Heart left ventricle (tissue), 16 donors: ENCODE measurements around the gene HSPBP1. TPM values are rescaled to one million over a fixed set of nuclear protein-coding genes. Genes with fewer than 3 reads are reported as not detected.

ENCODE experiments used
- ATAC-seq, 4 donors: fragments of 200-7000 bp; cut with Tn5 transposase; one replicate each; pipeline ENCODE4 v1.9.1; 2020 to 2022; ENCODE audit warnings: moderate library complexity in 4 of 4, mild to moderate bottlenecking in 3 of 4, moderate number of reproducible peaks in 1 of 4
- DNase-seq, 5 donors: peaks; one replicate each; pipeline ENCODE4 v3.0.0-alpha.2; 2020
- H3K27ac ChIP-seq, 12 donors: fragments of 200-600 bp; sonication (generic) in 4 of 12; one replicate each; pipeline versions ENCODE4 v1.5.0 to v1.8.0; 2016 to 2022; ENCODE audit warnings: mild to moderate bottlenecking in 2 of 12
- H3K27me3 ChIP-seq, 9 donors: fragments of 200-600 bp; sonication (generic) in 2 of 9; one replicate each; pipeline versions ENCODE4 v1.5.1 to v1.8.0; 2016 to 2022; ENCODE audit warnings: mild to moderate bottlenecking in 3 of 9
- H3K36me3 ChIP-seq, 9 donors: fragments of 200-600 bp; sonication (generic) in 2 of 9; one replicate each; pipeline versions ENCODE4 v1.5.0 to v1.8.0; 2018 to 2022; ENCODE audit warnings: mild to moderate bottlenecking in 2 of 9
- H3K4me1 ChIP-seq, 12 donors: fragments of 200-600 bp; sonication (generic) in 4 of 12; one replicate each; pipeline versions ENCODE4 v1.5.0 to v1.8.0; 2016 to 2022; ENCODE audit warnings: mild to moderate bottlenecking in 3 of 12
- H3K4me3 ChIP-seq, 12 donors: fragments of 200-600 bp; sonication (generic) in 4 of 12; one replicate each; pipeline versions ENCODE4 v1.5.0 to v1.8.0; 2017 to 2022; ENCODE audit warnings: mild to moderate bottlenecking in 9 of 12, moderate library complexity in 4 of 12
- H3K9me3 ChIP-seq, 12 donors: fragments of 200-600 bp; sonication (generic) in 4 of 12; one replicate each; pipeline versions ENCODE4 v1.5.0 to v1.8.0; 2016 to 2022; ENCODE audit warnings: mild to moderate bottlenecking in 1 of 12
- POLR2A ChIP-seq, 2 donors: fragments of 450-650 bp; IDR thresholded peaks; one replicate each; pipeline ENCODE4 v1.6.1; 2017; ENCODE audit warnings: antibody characterized with exemption in 2 of 2, mild to moderate bottlenecking in 2 of 2, moderate library complexity in 2 of 2
- WGBS, 4 donors: extraction: QIAGEN DNeasy Blood & Tissue Kit in 2 of 4; methylation state at CpG; one replicate each; pipeline versions ENCODE4 v1.1.5 to v1.1.7; 2013 to 2018; 5-methylcytosine and 5-hydroxymethylcytosine counted together
- intact Hi-C, 10 donors: fragments of 100-400 bp; cut with DNase I; formaldehyde crosslinking; loops; one replicate each; pipeline versions ENCODE4 v1.11.1 to v1.14.2; 2022
- polyA plus RNA-seq, 2 donors: library from polyadenylated mRNA; stranded (reverse); fragments of 200-250 nt; gene quantifications; one replicate each; pipeline ENCODE4 v1.2.3, GENCODE V29; 2013
- total RNA-seq, 9 donors: library from RNA; depleted of rRNA in 2 of 9; stranded (reverse); fragments of >200 nt in 2 of 9; fragmentation: NEBNext Ultra II Directional in 3 of 9; extraction: Animal tissue kit (Norgen Biotek cat#: 25700) in 3 of 9; gene quantifications; one replicate each; pipeline versions ENCODE4 v1.1.0 to v1.2.4, GENCODE V29; 2016 to 2023
- TF ChIP-seq, protein P1 (sequence below), 12 donors: fragments of 200-600 bp; sonication (generic) in 4 of 12; IDR thresholded peaks; one replicate each; pipeline versions ENCODE4 v1.5.0 to v1.8.0; 2018 to 2022; ENCODE audit warnings: antibody characterized with exemption in 12 of 12, mild to moderate bottlenecking in 5 of 12
- donor health status: ischemic (EF 13 %, LVEDD 7.1; RV severe dilation, severe dysfunction).
- donor health status: healthy with polysubstance abuse.
- donor health status: DM: no; HTN: yes; CAD: no.
- donor health status: DM: no; HTN: no; CAD: no.
- donor health status: ischemic (EF 25% LVEDD 6.9; RV normal size, moderate dysfunction).
- donor health status: ischemic (EF 25% LVEDD 5.7; RV mildly dilated, moderate dysfunction).
- donor health status: healthy.
- donor health status: DM: yes; HTN: yes; CAD: no.
- donor health status: ischemic (EF 35%, LVEDD 5.7; RV mildly dilated, moderate dysfunction).
- donor health status: nonischemic (EF 11% LVEDD 7.7; RV severe dilation, severe dysfunction).
- donor health status: DM: yes; HTN: yes; CAD: no.
- donor health status: PGD.
- donor health status: ischemic (EF 29% LVEDD 5.4; RV normal size, mild dysfunction).
- donor health status: nonischemic (EF 23%, LVEDD 6.1; RV moderate dilation, normal function).

HSPBP1 gene
- total and polyA plus RNA-seq, 11 donors: 25.7 to 76.0 (median 32.9) TPM

GRCh38 chr19:55258476-55258827 lies 21.5 kb downstream of the HSPBP1 start:
- intact Hi-C loops: loop anchor here in 4 of 10 donors (1.0 to 5.0 kb wide), 4 partner anchors 22 to 46 kb away; partner anchors contain the start of gene HSPBP1 (in 1 of the 4)
- DNase-seq (no peak), ATAC-seq (peak in 3 of 4 donors; percentile 2 to 29 (median 8))
- Histone ChIP-seq H3K36me3 (peaks cover 0 to 8% (median 0%) of the 10 kb centered on the region in 9 donors), H3K27me3 (no peaks in the 10 kb centered on the region), H3K9me3 (no peaks in the 10 kb centered on the region), H3K27ac (peak overlapping the region; percentile 80 to 98 (median 94)), H3K4me1 (peaks cover 4 to 56% (median 47%) of the 10 kb centered on the region in 12 donors), H3K4me3 (peak overlapping the region; percentile 76 to 99 (median 94))
- 0 to 1% (median 1%) methylated on average over 2 to 53 of the region's 53 CpGs; no CpG with 5 or more reads in 1 of the 4 donors for WGBS, 4 donors
- TF ChIP-seq POLR2A (IDR thresholded peaks at IDR 0.05): no peak
- TF ChIP-seq, protein P1, sequence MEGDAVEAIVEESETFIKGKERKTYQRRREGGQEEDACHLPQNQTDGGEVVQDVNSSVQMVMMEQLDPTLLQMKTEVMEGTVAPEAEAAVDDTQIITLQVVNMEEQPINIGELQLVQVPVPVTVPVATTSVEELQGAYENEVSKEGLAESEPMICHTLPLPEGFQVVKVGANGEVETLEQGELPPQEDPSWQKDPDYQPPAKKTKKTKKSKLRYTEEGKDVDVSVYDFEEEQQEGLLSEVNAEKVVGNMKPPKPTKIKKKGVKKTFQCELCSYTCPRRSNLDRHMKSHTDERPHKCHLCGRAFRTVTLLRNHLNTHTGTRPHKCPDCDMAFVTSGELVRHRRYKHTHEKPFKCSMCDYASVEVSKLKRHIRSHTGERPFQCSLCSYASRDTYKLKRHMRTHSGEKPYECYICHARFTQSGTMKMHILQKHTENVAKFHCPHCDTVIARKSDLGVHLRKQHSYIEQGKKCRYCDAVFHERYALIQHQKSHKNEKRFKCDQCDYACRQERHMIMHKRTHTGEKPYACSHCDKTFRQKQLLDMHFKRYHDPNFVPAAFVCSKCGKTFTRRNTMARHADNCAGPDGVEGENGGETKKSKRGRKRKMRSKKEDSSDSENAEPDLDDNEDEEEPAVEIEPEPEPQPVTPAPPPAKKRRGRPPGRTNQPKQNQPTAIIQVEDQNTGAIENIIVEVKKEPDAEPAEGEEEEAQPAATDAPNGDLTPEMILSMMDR (IDR thresholded peaks at IDR 0.05): no peak

- H3K27me3 ChIP-seq: no peaks in the 10 kb centered on the region
- H3K9me3 ChIP-seq: no peaks in the 10 kb centered on the region
- no peak for ATAC-seq
- no peak for DNase-seq
- peaks cover 4 to 63% (median 52%) of the 10 kb centered on the region in 12 donors for H3K4me1 ChIP-seq
- peak overlapping the region in 11 of 12 donors; percentile 85 to 98 (median 94) for H3K27ac ChIP-seq
- WGBS, 4 donors: 2 to 4% (median 3%) methylated on average over 45 to 51 of the region's 51 CpGs
- peaks cover 0 to 9% (median 0%) of the 10 kb centered on the region in 9 donors for H3K36me3 ChIP-seq
- intact Hi-C loops: loop anchor here in 4 of 10 donors (1.0 to 5.0 kb wide), 4 partner anchors 23 to 45 kb away; partner anchors contain the start of gene HSPBP1 (in 1 of the 4)
- peak overlapping the region; percentile 76 to 99 (median 94) for H3K4me3 ChIP-seq
- no peak for TF ChIP-seq POLR2A (IDR thresholded peaks at IDR 0.05)
Measured at GRCh38 chr19:55257461-55258420, 22.2 kb downstream of the HSPBP1 start.

GRCh38 chr19:55256562-55257460 lies 23.1 kb downstream of the HSPBP1 start:
- no peaks in the 10 kb centered on the region for H3K9me3 ChIP-seq
- DNase-seq: no peak
- peak overlapping the region in 2 of 12 donors; percentile 85 to 98 for H3K27ac ChIP-seq
- peak overlapping the region in 11 of 12 donors; percentile 76 to 99 (median 96) for H3K4me3 ChIP-seq
- 43 to 53% (median 49%) methylated on average over 22 of the region's 22 CpGs for WGBS, 4 donors
- TF ChIP-seq, protein P1 (IDR thresholded peaks at IDR 0.05): no peak
- TF ChIP-seq POLR2A (IDR thresholded peaks at IDR 0.05): no peak
- H3K4me1 ChIP-seq: peaks cover 4 to 72% (median 60%) of the 10 kb centered on the region in 12 donors
- intact Hi-C loops: loop anchor here in 2 of 10 donors (5.0 kb wide), 2 partner anchors 40 to 45 kb away; no protein-coding TSS in a partner anchor
- H3K36me3 ChIP-seq: peaks cover 0 to 4% (median 0%) of the 10 kb centered on the region in 9 donors
- no peaks in the 10 kb centered on the region for H3K27me3 ChIP-seq
- no peak for ATAC-seq
